ENCODE data around the gene HS3ST3A1. TPM values are rescaled to one million over a fixed set of nuclear protein-coding genes. Genes with fewer than 3 reads are reported as not detected.
A peak's percentile ranks its signal among the peaks of the same experiment; 100 is the strongest.

HS3ST3A1 gene
- total RNA-seq, 8 experiments from 2014 or later = 2.7 to 50.7 (median 5.3) TPM

DNA sequence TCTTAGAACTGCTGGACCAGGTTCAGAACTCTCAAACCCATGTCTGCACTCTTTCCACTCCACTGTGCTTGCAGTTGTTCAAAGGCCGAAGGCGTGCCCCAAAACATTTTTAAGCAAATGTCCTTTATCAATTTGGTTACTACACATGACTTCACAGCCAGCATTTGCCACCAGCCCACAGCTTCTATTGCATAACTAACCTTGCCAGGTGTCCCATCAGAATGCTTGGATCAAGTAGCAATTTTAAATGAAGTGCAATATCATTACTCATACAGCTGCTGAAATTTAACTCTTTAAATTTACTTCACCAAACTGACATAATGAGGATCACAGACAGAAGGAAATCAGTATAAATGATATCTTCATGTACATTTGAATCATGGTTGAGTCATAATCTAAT, 29.8 kb upstream of the HS3ST3A1 start:
- Histone ChIP-seq H3K4me3 (no peak overlapping the region), H3K4me1 (replicated peaks in 1 of 2) (no peaks in the 10 kb centered on the region), H3K27ac (no peak overlapping the region)
- ATAC-seq (replicated peaks in 6 of 8) = peak in 2 of 8 experiments; percentile 37 to 54
- WGBS, 10 experiments = 40 to 100% (median 85%) methylated on average over 1 to 2 of the region's 2 CpGs; no CpG with 5 or more reads in 2 of the 10 experiments
- in situ Hi-C loops (cut with MboI; ENCODE audit: low pct_unique_long_range_greater_than_20kb in 2 of 9, low sequenced_read_pairs in 9 of 9, unreplicated experiment in 9 of 9) = no loop called here

DNA sequence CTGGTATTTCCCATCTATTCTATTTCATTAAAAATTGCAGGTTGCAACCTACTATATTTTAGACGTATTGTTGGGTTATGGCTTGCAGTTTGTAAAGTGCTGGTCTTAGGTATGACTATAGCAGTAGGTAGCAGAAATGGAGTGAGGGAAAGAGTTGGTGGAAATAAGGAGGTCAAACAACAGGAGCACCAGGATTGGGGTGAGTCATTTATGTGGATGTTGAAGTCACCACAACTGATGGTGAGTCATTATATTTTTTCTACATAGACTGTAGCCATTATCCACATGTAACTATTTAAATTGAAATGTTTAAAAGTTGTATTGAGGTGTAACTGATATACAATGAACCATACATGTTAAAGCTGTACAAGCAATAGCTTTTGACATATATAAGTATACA, 25.0 kb upstream of the HS3ST3A1 start:
- WGBS, 10 experiments = 67 to 100% (median 88%) methylated on average over 1 of the region's 1 CpG; no CpG with 5 or more reads in 3 of the 10 experiments
- Histone ChIP-seq H3K27ac (no peak overlapping the region), H3K4me3 (no peak overlapping the region), H3K4me1 (replicated peaks in 1 of 2) (no peaks in the 10 kb centered on the region)
- peak in 6 of 8 experiments; percentile 24 to 81 (median 74) for ATAC-seq (replicated peaks in 6 of 8)
- in situ Hi-C loops (cut with MboI; ENCODE audit: low pct_unique_long_range_greater_than_20kb in 2 of 9, low sequenced_read_pairs in 9 of 9, unreplicated experiment in 9 of 9) = no loop called here

DNA sequence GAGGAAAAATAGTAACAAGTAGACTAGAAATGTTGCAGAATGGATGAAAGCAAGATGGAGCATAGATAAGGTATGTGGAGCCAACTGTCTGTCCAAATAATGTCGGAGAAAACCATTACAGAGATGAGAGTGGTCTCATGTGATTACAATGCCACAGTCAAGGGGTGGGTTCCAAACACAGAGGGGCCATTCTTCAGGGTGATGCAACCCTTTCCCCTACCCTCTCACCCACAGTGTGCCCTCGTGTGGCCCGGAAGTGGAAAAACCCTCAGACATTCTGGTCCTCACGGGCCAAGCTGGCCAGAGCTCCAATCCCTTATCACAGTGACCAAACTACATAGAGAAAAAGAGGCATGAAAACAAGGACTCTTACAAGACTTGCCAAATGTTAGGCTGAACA, 17.7 kb upstream of the HS3ST3A1 start:
- in situ Hi-C loops (cut with MboI; ENCODE audit: low pct_unique_long_range_greater_than_20kb in 2 of 9, low sequenced_read_pairs in 9 of 9, unreplicated experiment in 9 of 9) = loop anchor here in 3 of 9 experiments (25.0 kb wide), 5 partner anchors 93 to 693 kb away; partner anchors contain the start of gene HS3ST3B1 (in 1 of the 3)
- 80 to 100% (median 96%) methylated on average over 1 to 4 of the region's 4 CpGs; no CpG with 5 or more reads in 4 of the 10 experiments for WGBS, 10 experiments
- ATAC-seq (replicated peaks in 6 of 8) = no peak
- H3K27ac ChIP-seq = no peak overlapping the region
- no peak overlapping the region for H3K4me3 ChIP-seq
- no peaks in the 10 kb centered on the region for H3K4me1 ChIP-seq (replicated peaks in 1 of 2)

DNA sequence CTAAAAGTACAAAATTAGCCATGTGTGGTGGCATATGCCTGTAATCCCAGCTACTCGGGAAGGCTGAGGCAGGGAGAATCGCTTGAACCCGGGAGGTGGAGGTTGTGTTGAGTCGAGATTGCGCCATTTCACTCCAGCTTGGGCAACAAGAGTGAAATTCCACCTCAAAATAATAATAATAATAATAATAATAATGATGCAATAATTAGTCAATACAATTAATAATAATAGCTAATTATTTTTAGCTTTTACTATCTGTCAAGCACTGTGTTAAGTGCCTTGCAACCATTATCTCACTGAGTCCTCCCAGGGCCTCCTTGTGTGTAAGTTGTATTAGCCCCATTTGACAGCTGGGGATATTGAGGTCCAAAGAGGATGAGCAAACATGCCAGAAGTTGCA, 14.3 kb upstream of the HS3ST3A1 start:
- in situ Hi-C loops (cut with MboI; ENCODE audit: low pct_unique_long_range_greater_than_20kb in 2 of 9, low sequenced_read_pairs in 9 of 9, unreplicated experiment in 9 of 9) = loop anchor here in 3 of 9 experiments (25.0 kb wide), 5 partner anchors 96 to 696 kb away; partner anchors contain the start of gene HS3ST3B1 (in 1 of the 3)
- ATAC-seq (replicated peaks in 6 of 8) = no peak
- H3K4me3 ChIP-seq = no peak overlapping the region
- H3K4me1 ChIP-seq (replicated peaks in 1 of 2) = no peaks in the 10 kb centered on the region
- no peak overlapping the region for H3K27ac ChIP-seq
- WGBS, 10 experiments = 52 to 100% (median 95%) methylated on average over 1 to 5 of the region's 5 CpGs; no CpG with 5 or more reads in 4 of the 10 experiments

DNA sequence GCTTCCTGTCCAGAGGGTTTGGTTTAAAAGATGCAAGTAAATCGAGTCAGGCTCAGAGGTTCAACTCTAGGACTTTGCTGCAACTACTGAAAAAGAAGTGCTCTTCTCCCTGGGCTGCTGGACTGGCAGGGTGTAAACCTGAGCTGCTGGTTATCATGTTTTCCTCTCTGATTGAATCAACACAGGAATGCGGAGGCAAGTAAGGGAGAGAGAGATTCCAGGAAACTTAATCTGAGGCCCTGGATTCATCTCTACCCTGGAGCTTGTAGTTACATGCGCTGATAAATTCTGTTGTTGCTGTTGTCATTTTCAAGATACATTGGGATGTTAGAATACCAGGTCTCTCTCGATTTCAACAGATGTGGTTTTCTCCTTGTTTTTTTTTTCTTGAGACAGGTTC, 8.2 kb upstream of the HS3ST3A1 start:
- no peak for ATAC-seq (replicated peaks in 6 of 8)
- in situ Hi-C loops (cut with MboI; ENCODE audit: low pct_unique_long_range_greater_than_20kb in 2 of 9, low sequenced_read_pairs in 9 of 9, unreplicated experiment in 9 of 9) = loop anchor here in 3 of 9 experiments (25.0 kb wide), 5 partner anchors 102 to 702 kb away; partner anchors contain the start of gene HS3ST3B1 (in 1 of the 3)

DNA sequence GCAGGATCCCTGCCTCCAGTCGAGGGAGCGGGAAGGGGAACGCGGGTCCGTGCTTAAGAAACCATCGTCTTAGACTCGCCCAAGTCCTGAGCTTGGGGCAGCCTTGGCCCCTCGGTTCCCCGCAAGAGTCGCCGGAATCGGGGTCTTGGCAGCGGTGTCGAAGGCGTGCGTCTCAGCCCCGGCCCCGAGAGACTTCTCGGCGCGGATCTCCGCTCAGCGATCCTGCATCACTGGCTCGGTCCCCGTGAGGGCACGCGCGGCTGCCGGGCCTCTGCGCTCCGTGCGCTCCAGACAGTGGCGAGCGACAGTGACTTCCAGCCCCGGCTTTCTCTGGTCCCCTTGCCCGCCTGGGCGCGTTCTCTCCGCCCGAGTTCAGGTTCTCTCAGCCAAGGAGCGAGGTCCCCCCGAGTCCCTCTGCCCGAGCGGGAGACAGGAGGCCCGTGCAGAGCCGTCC, 380 bp downstream of the HS3ST3A1 start:
- peak overlapping the region; percentile 47 to 72 (median 58) for H3K4me3 ChIP-seq
- 0% methylated on average over 7 of the region's 46 CpGs; no CpG with 5 or more reads in 9 of the 10 experiments for WGBS, 10 experiments
- in situ Hi-C loops (cut with MboI; ENCODE audit: low pct_unique_long_range_greater_than_20kb in 2 of 9, low sequenced_read_pairs in 9 of 9, unreplicated experiment in 9 of 9) = loop anchor here in 3 of 9 experiments (25.0 kb wide), 5 partner anchors 111 to 711 kb away; partner anchors contain the start of gene HS3ST3B1 (in 1 of the 3)
- ATAC-seq (replicated peaks in 6 of 8) = peak; percentile 38 to 59 (median 50)
- H3K4me1 ChIP-seq (replicated peaks in 1 of 2) = peaks cover 0 to 4% of the 10 kb centered on the region in 2 donors
- no peak overlapping the region for H3K27ac ChIP-seq

More for the DNA sequence above, 8.2 kb upstream of the HS3ST3A1 start:
- H3K4me1 ChIP-seq (replicated peaks in 1 of 2) = no peaks in the 10 kb centered on the region
- no peak overlapping the region for H3K27ac ChIP-seq
- WGBS, 10 experiments = 52 to 100% (median 83%) methylated on average over 1 to 4 of the region's 4 CpGs; no CpG with 5 or more reads in 1 of the 10 experiments
- H3K4me3 ChIP-seq = no peak overlapping the region

DNA sequence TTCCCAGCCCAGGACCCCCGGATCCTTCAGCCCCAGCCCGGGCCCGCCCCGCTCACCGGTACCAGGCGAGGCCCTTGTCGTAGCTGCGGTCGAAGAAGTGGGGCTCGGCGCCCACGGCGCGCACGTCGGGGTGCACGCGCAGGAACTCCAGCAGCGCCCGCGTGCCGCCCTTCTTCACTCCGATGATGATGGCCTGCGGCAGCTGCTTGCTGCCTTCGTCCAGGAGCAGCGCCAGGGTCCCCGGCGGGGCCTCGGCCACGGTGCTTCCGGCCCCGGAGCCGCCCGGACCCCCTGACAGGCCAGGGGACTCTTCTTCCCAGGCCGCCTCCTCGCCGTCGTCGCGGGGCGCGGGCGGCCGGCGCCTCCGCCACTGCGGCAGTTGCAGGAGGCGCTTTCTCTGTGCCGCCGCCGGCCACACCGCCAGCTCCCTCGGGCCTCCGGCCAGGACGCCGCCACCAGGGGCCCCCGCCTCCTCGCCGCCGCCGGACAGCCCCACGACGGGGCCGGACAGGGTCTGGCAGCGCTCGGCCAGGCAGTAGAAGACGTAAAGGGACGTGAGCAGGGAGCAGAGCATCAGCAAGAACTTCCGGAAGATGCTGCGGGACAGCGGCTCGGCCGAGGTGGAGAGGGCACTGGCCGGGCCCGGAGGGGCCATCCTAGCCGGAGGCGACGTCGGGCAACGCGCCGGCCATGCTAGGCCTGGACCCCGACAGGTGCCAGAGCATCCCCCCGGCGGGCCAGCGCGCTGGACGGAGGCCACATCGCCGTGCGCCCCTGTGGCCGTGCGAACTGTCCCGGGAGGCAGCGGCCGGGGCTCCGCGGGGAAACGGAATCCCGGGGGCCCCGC, 1.0 kb downstream of the HS3ST3A1 start:
- Histone ChIP-seq H3K4me1 (replicated peaks in 1 of 2) (peaks cover 0 to 8% of the 10 kb centered on the region in 2 donors), H3K4me3 (peak overlapping the region; percentile 47 to 72 (median 58)), H3K27ac (no peak overlapping the region)
- in situ Hi-C loops (cut with MboI; ENCODE audit: low pct_unique_long_range_greater_than_20kb in 2 of 9, low sequenced_read_pairs in 9 of 9, unreplicated experiment in 9 of 9) = loop anchor here in 3 of 9 experiments (25.0 kb wide), 5 partner anchors 112 to 712 kb away; partner anchors contain the start of gene HS3ST3B1 (in 1 of the 3)
- peak in 5 of 8 experiments; percentile 0 to 11 (median 2) for ATAC-seq (replicated peaks in 6 of 8)
- 3 to 13% methylated on average over 3 to 6 of the region's 101 CpGs; no CpG with 5 or more reads in 8 of the 10 experiments for WGBS, 10 experiments

DNA sequence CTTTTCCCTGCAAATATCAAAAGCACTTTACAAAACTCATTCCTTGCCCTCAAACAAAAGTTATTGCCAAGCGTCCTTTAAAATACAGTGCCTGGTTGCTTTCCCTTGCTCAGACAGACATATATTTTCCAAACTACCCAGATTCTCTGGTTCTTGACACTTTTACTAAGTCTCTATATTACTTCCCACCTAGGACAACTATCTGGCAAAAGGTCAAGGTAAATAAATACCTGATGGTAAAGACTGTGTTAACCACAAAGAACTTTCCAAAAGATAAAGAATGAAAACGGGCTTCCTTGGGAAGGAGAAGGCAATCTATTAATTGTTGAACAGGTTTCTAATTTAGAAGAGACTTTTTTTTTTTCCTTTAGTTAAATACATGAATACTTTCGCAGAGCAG, 1.9 kb downstream of the HS3ST3A1 start:
- H3K4me1 ChIP-seq (replicated peaks in 1 of 2) = peaks cover 2 to 10% of the 10 kb centered on the region in 2 donors
- H3K27ac ChIP-seq = no peak overlapping the region
- no peak for ATAC-seq (replicated peaks in 6 of 8)
- whole genome bisulfite sequencing, 10 experiments = 5 to 60% (median 21%) methylated on average over 1 to 3 of the region's 3 CpGs; no CpG with 5 or more reads in 2 of the 10 experiments
- in situ Hi-C loops (cut with MboI; ENCODE audit: low pct_unique_long_range_greater_than_20kb in 2 of 9, low sequenced_read_pairs in 9 of 9, unreplicated experiment in 9 of 9) = loop anchor here in 8 of 9 experiments (10.0 to 25.0 kb wide), 9 partner anchors 112 to 1562 kb away; partner anchors contain the start of gene HS3ST3B1 (in 6 of the 8)
- H3K4me3 ChIP-seq = peak overlapping the region; percentile 47 to 72 (median 58)

DNA sequence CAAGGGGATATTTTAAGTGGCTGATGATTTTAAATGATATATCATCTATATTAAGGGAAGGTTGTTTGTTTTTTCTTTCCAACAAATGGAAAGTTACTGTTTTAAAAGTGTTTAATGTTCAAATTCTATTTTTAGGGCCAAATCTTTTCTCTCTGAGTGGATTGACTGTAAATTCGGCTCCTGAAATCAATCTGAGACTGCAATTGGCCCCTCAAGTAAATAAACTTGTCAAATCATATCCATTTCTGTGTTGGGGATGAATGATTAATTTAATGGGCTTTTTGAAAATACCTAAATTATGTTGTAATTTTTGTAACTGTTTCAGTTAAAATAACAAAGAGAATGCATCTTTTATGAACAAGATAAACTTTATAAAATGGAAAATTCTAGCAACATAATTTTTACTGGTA, 2.6 kb downstream of the HS3ST3A1 start:
- in situ Hi-C loops (cut with MboI; ENCODE audit: low pct_unique_long_range_greater_than_20kb in 2 of 9, low sequenced_read_pairs in 9 of 9, unreplicated experiment in 9 of 9) = loop anchor here in 7 of 9 experiments (10.0 to 25.0 kb wide), 5 partner anchors 262 to 1563 kb away; partner anchors contain the start of gene HS3ST3B1 (in 5 of the 7)

DNA sequence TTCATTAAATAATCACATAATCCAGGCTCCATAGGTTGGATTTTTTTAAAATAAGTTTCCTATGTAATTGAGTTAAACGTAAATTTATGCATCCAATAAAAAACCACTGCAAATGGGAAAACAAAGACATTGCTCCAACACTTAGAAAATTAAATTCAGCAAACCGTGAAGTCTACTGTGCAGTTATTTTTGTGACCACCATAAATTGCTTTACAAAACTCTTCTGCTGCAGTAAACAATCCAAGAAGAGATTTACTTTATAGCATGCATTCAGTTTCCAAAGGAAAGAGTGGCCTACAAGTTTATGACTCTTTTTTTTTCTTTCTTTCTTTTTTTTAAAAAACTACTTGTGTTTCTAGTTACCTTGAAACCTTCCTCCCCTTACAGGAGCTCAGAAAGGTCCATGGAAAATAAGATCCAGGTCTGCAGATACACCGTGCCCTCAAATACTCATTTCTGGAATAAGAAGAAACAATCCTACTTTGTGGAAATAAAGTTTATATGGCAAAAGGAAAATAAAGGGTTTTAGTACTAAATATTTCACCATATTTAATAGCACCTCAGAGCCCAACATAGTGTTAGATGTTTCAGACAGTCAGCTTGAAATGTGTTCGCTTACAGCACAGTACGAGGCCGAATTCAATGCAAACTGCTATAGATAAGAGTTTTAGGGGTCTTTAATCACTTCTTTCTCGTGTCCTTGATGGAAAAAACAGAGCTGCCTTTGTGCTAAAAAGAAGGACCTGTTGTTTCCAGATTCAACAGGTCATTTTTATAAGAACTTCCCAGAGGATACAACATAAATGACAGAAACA, 3.2 kb downstream of the HS3ST3A1 start:
- Histone ChIP-seq H3K4me3 (peak overlapping the region in 4 of 5 donors; percentile 5 to 72 (median 58)), H3K4me1 (replicated peaks in 1 of 2) (peaks cover 4 to 12% of the 10 kb centered on the region in 2 donors), H3K27ac (no peak overlapping the region)
- 11 to 70% (median 42%) methylated on average over 4 to 7 of the region's 7 CpGs for WGBS, 10 experiments
- in situ Hi-C loops (cut with MboI; ENCODE audit: low pct_unique_long_range_greater_than_20kb in 2 of 9, low sequenced_read_pairs in 9 of 9, unreplicated experiment in 9 of 9) = loop anchor here in 7 of 9 experiments (10.0 to 25.0 kb wide), 5 partner anchors 261 to 1564 kb away; partner anchors contain the start of gene HS3ST3B1 (in 5 of the 7)
- no peak for ATAC-seq (replicated peaks in 6 of 8)

More for the DNA sequence above, 2.6 kb downstream of the HS3ST3A1 start:
- peak overlapping the region in 3 of 5 donors; percentile 47 to 72 (median 68) for H3K4me3 ChIP-seq
- ATAC-seq (replicated peaks in 6 of 8) = no peak
- no peak overlapping the region for H3K27ac ChIP-seq
- WGBS, 10 experiments = 12 to 86% (median 27%) methylated on average over 1 of the region's 1 CpG; no CpG with 5 or more reads in 2 of the 10 experiments
- H3K4me1 ChIP-seq (replicated peaks in 1 of 2) = peaks cover 4 to 12% of the 10 kb centered on the region in 2 donors

DNA sequence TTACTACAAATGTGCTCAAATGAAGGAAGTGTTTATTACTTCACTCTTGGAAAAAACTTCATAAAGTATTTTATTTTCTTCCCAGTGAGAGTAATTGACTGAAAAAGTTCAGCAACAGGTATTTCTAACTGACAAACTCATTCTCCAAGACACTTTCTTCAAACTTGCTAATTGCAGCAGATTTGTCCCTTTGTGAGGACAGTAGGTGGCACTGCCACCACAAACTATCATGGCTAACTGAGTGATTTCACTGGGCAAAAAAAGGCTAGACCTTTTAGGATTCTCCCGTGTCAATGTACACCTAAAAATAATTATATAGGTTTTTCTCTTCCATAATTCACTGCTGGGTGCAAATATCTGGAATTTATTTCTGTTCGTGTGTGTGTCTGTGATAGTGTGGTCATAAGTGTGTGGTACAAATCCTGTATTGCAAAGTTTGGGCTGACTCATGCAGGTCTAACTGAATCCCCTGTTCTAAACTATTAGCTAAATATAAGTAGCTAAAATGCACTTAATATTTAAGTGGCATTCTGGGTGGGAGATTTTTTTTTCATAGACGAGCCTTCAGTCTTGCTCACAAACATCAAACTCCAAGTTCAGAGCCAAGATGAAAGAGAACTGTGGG, 3.9 kb downstream of the HS3ST3A1 start:
- no peak for ATAC-seq (replicated peaks in 6 of 8)
- in situ Hi-C loops (cut with MboI; ENCODE audit: low pct_unique_long_range_greater_than_20kb in 2 of 9, low sequenced_read_pairs in 9 of 9, unreplicated experiment in 9 of 9) = loop anchor here in 7 of 9 experiments (10.0 to 25.0 kb wide), 5 partner anchors 261 to 1564 kb away; partner anchors contain the start of gene HS3ST3B1 (in 5 of the 7)
- WGBS, 10 experiments = 0 to 17% (median 0%) methylated on average over 1 to 3 of the region's 3 CpGs; no CpG with 5 or more reads in 1 of the 10 experiments
- Histone ChIP-seq H3K27ac (no peak overlapping the region), H3K4me1 (replicated peaks in 1 of 2) (peaks cover 4 to 12% of the 10 kb centered on the region in 2 donors), H3K4me3 (peak overlapping the region in 4 of 5 donors; percentile 11 to 72 (median 30))
